Body of pancreas (tissue), 4 donors: Measurements from ENCODE around the gene RTKN2.

ENCODE experiments used
- POLR2A ChIP-seq, 3 donors: fragments of 450-650 bp; IDR thresholded peaks; one replicate each; pipeline ENCODE4 v1.6.1; 2016; ENCODE audit warnings: antibody characterized with exemption in 3 of 3, mild to moderate bottlenecking in 2 of 3
- TF ChIP-seq, protein P1 (sequence below), 7 experiments: fragments of 450-650 bp in 4 of 7; fragments of 200-600 bp in 3 of 7; sonication (generic) in 3 of 7; IDR thresholded peaks; one replicate each; pipeline ENCODE4 v1.5.1; 2016 to 2019; ENCODE audit warnings: antibody characterized with exemption in 7 of 7

DNA sequence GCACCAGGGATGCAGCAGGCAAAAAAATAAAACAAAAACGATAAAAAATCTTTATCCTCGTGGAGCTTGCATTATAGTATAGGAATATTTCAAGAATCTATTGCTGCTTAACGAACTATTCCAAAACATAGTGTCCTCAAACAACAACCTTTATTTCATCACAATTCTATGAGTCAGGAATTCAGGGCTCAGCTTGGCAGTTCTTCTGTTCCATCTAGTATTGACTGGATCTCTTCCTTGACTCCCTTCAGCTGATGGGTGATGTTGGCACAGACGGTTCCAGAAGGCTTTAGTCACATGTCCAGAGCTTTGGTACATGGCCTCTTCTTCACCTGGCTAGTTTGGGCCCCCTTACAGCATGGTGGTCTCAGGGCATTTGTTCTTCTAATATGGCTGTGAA lies 88.0 kb downstream of the RTKN2 start:
- TF ChIP-seq, protein P1, sequence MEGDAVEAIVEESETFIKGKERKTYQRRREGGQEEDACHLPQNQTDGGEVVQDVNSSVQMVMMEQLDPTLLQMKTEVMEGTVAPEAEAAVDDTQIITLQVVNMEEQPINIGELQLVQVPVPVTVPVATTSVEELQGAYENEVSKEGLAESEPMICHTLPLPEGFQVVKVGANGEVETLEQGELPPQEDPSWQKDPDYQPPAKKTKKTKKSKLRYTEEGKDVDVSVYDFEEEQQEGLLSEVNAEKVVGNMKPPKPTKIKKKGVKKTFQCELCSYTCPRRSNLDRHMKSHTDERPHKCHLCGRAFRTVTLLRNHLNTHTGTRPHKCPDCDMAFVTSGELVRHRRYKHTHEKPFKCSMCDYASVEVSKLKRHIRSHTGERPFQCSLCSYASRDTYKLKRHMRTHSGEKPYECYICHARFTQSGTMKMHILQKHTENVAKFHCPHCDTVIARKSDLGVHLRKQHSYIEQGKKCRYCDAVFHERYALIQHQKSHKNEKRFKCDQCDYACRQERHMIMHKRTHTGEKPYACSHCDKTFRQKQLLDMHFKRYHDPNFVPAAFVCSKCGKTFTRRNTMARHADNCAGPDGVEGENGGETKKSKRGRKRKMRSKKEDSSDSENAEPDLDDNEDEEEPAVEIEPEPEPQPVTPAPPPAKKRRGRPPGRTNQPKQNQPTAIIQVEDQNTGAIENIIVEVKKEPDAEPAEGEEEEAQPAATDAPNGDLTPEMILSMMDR (IDR thresholded peaks at IDR 0.05) = no peak
- TF ChIP-seq POLR2A (IDR thresholded peaks at IDR 0.05) = no peak
